Stimulated activated naive CD8-positive, alpha-beta T cell treated with anti-CD3 and anti-CD28 coated beads, Interleukin-15, amount 100 ng/mL, for 72 hours (primary cell): Measurements from ENCODE around the gene KRT7.
A peak's percentile ranks its signal among the peaks of the same experiment; 100 is the strongest.

ENCODE experiments used
- ATAC-seq: fragments of 150-1000 bp; cut with Tn5 transposase; 2 replicates; pipeline ENCODE4 v1.10.0; 2021; ENCODE audit warnings: mild to moderate bottlenecking, moderate library complexity
- DNase-seq, 2 donors: peaks; one replicate each; pipeline ENCODE4 v3.0.0; 2021 to 2022
- H3K27ac Mint-ChIP-seq, 2 donors: one replicate each; pipeline ENCODE4 v1.8.0; 2022; ENCODE audit warnings: mild to moderate bottlenecking in 2 of 2, mixed read lengths in 2 of 2, moderate library complexity in 2 of 2
- H3K27me3 Mint-ChIP-seq: one replicate; pipeline ENCODE4 v1.8.0; 2022; ENCODE audit warnings: mixed read lengths
- H3K4me1 Mint-ChIP-seq: one replicate; pipeline ENCODE4 v1.8.0; 2022; ENCODE audit warnings: mild to moderate bottlenecking, mixed read lengths
- H3K4me3 Mint-ChIP-seq, 2 donors: one replicate each; pipeline ENCODE4 v1.8.0; 2022; ENCODE audit warnings: mild to moderate bottlenecking in 2 of 2, mixed read lengths in 2 of 2, moderate library complexity in 1 of 2
- H3K9me3 Mint-ChIP-seq, 2 donors: one replicate each; pipeline ENCODE4 v1.8.0; 2022; ENCODE audit warnings: mixed read lengths in 2 of 2

The KRT7 gene

GRCh38 chr12:52216807-52217206, 16.2 kb upstream of the KRT7 start:
- H3K27me3 Mint-ChIP-seq = peaks cover 35% of the 10 kb centered on the region
- no peak for ATAC-seq
- no peak for DNase-seq
- H3K4me3 Mint-ChIP-seq = no peak overlapping the region
- peaks cover 6% of the 10 kb centered on the region for H3K4me1 Mint-ChIP-seq
- H3K9me3 Mint-ChIP-seq = no peaks in the 10 kb centered on the region
- no peak overlapping the region for H3K27ac Mint-ChIP-seq

- no peak for DNase-seq
- Mint-ChIP-seq H3K4me3 (no peak overlapping the region), H3K27me3 (peaks cover 35% of the 10 kb centered on the region), H3K27ac (no peak overlapping the region), H3K9me3 (no peaks in the 10 kb centered on the region), H3K4me1 (peaks cover 10% of the 10 kb centered on the region)
- ATAC-seq = no peak
Observed at GRCh38 chr12:52217223-52217622, 15.8 kb upstream of the KRT7 start.

- H3K27me3 Mint-ChIP-seq = peaks cover 32% of the 10 kb centered on the region
- H3K9me3 Mint-ChIP-seq = no peaks in the 10 kb centered on the region
Observed at GRCh38 chr12:52218001-52218400, 15.0 kb upstream of the KRT7 start.

GRCh38 chr12:52220477-52220876, 12.6 kb upstream of the KRT7 start:
- H3K4me3 Mint-ChIP-seq = no peak overlapping the region
- DNase-seq (no peak), ATAC-seq (no peak)
- H3K9me3 Mint-ChIP-seq = no peaks in the 10 kb centered on the region
- H3K4me1 Mint-ChIP-seq = peaks cover 20% of the 10 kb centered on the region
- H3K27me3 Mint-ChIP-seq = peaks cover 38% of the 10 kb centered on the region
- H3K27ac Mint-ChIP-seq = no peak overlapping the region

More at GRCh38 chr12:52218001-52218400, 15.0 kb upstream of the KRT7 start:
- Mint-ChIP-seq H3K4me1 (peaks cover 14% of the 10 kb centered on the region), H3K27ac (no peak overlapping the region), H3K4me3 (no peak overlapping the region)
- DNase-seq (no peak), ATAC-seq (no peak)

GRCh38 chr12:52221070-52221781, 11.8 kb upstream of the KRT7 start:
- ATAC-seq (no peak), DNase-seq (no peak)
- Mint-ChIP-seq H3K27ac (no peak overlapping the region), H3K9me3 (no peaks in the 10 kb centered on the region), H3K4me3 (no peak overlapping the region), H3K4me1 (peaks cover 20% of the 10 kb centered on the region), H3K27me3 (peaks cover 40% of the 10 kb centered on the region)

GRCh38 chr12:52221912-52222457, 11.1 kb upstream of the KRT7 start:
- Mint-ChIP-seq H3K4me1 (peaks cover 20% of the 10 kb centered on the region), H3K4me3 (peak overlapping the region in 1 of 2 donors; percentile 21), H3K27ac (no peak overlapping the region), H3K9me3 (no peaks in the 10 kb centered on the region), H3K27me3 (peaks cover 48% of the 10 kb centered on the region)
- peak; percentile 96 for ATAC-seq
- peak; percentile 66 to 85 for DNase-seq

- H3K4me3 Mint-ChIP-seq = no peak overlapping the region
- H3K27ac Mint-ChIP-seq = peak overlapping the region in 1 of 2 donors; percentile 21
- H3K4me1 Mint-ChIP-seq = peaks cover 20% of the 10 kb centered on the region
- ATAC-seq = no peak
- H3K27me3 Mint-ChIP-seq = peaks cover 54% of the 10 kb centered on the region
- DNase-seq = no peak
- no peaks in the 10 kb centered on the region for H3K9me3 Mint-ChIP-seq
Observed at GRCh38 chr12:52222692-52223091, 10.4 kb upstream of the KRT7 start.

GRCh38 chr12:52223406-52224039, 9.5 kb upstream of the KRT7 start:
- DNase-seq = no peak
- Mint-ChIP-seq H3K9me3 (no peaks in the 10 kb centered on the region), H3K4me3 (no peak overlapping the region), H3K27me3 (peaks cover 60% of the 10 kb centered on the region), H3K4me1 (peaks cover 20% of the 10 kb centered on the region), H3K27ac (no peak overlapping the region)
- ATAC-seq = no peak

GRCh38 chr12:52224151-52224550, 8.9 kb upstream of the KRT7 start:
- Mint-ChIP-seq H3K27me3 (peaks cover 66% of the 10 kb centered on the region), H3K27ac (no peak overlapping the region), H3K9me3 (no peaks in the 10 kb centered on the region), H3K4me1 (peaks cover 20% of the 10 kb centered on the region), H3K4me3 (no peak overlapping the region)
- no peak for DNase-seq
- no peak for ATAC-seq

- ATAC-seq = no peak
- Mint-ChIP-seq H3K27ac (no peak overlapping the region), H3K4me3 (no peak overlapping the region), H3K4me1 (peaks cover 20% of the 10 kb centered on the region), H3K27me3 (peaks cover 69% of the 10 kb centered on the region), H3K9me3 (no peaks in the 10 kb centered on the region)
- no peak for DNase-seq
Observed at GRCh38 chr12:52225752-52226151, 7.3 kb upstream of the KRT7 start.

- H3K27me3 Mint-ChIP-seq = peaks cover 69% of the 10 kb centered on the region
- H3K4me1 Mint-ChIP-seq = peaks cover 16% of the 10 kb centered on the region
- no peak overlapping the region for H3K4me3 Mint-ChIP-seq
- ATAC-seq = no peak
- H3K9me3 Mint-ChIP-seq = no peaks in the 10 kb centered on the region
- no peak overlapping the region for H3K27ac Mint-ChIP-seq
- DNase-seq = no peak
Observed at GRCh38 chr12:52226446-52226845, 6.6 kb upstream of the KRT7 start.

- ATAC-seq (no peak), DNase-seq (no peak)
- H3K27ac Mint-ChIP-seq = peak overlapping the region in 1 of 2 donors; percentile 79
- peaks cover 82% of the 10 kb centered on the region for H3K27me3 Mint-ChIP-seq
- no peak overlapping the region for H3K4me3 Mint-ChIP-seq
- no peaks in the 10 kb centered on the region for H3K9me3 Mint-ChIP-seq
- peaks cover 7% of the 10 kb centered on the region for H3K4me1 Mint-ChIP-seq
Observed at GRCh38 chr12:52227606-52228166, 5.4 kb upstream of the KRT7 start.

- Mint-ChIP-seq H3K9me3 (no peaks in the 10 kb centered on the region), H3K27me3 (peaks cover 88% of the 10 kb centered on the region)
Observed at GRCh38 chr12:52228366-52228765, 4.7 kb upstream of the KRT7 start.

GRCh38 chr12:52228931-52229330, 4.1 kb upstream of the KRT7 start:
- H3K27ac Mint-ChIP-seq = no peak overlapping the region
- H3K4me1 Mint-ChIP-seq = peaks cover 8% of the 10 kb centered on the region
- H3K27me3 Mint-ChIP-seq = peaks cover 88% of the 10 kb centered on the region
- DNase-seq = no peak
- no peaks in the 10 kb centered on the region for H3K9me3 Mint-ChIP-seq
- ATAC-seq = no peak
- H3K4me3 Mint-ChIP-seq = no peak overlapping the region

More at GRCh38 chr12:52228366-52228765, 4.7 kb upstream of the KRT7 start:
- H3K4me3 Mint-ChIP-seq = no peak overlapping the region
- DNase-seq = no peak
- peaks cover 7% of the 10 kb centered on the region for H3K4me1 Mint-ChIP-seq
- ATAC-seq = no peak
- H3K27ac Mint-ChIP-seq = no peak overlapping the region

GRCh38 chr12:52229836-52230343, 3.2 kb upstream of the KRT7 start:
- H3K4me3 Mint-ChIP-seq = no peak overlapping the region
- H3K27ac Mint-ChIP-seq = no peak overlapping the region
- ATAC-seq (no peak), DNase-seq (no peak)
- H3K27me3 Mint-ChIP-seq = peaks cover 88% of the 10 kb centered on the region
- peaks cover 6% of the 10 kb centered on the region for H3K4me1 Mint-ChIP-seq
- H3K9me3 Mint-ChIP-seq = no peaks in the 10 kb centered on the region
